DLD1 (cell line): ENCODE measurements around the gene ECEL1.
"Not testable (repeated sequence)": the region's sequence is repeated elsewhere in the genome, so short reads cannot be mapped to it uniquely, and the experiment has no call there.

Experiments used
- in situ Hi-C: cut with HindIII; loops from 2 replicates; pipeline ENCODE4 v1.10.0; 2017; ENCODE audit warnings: low sequenced_read_pairs

The ECEL1 gene, protein sequence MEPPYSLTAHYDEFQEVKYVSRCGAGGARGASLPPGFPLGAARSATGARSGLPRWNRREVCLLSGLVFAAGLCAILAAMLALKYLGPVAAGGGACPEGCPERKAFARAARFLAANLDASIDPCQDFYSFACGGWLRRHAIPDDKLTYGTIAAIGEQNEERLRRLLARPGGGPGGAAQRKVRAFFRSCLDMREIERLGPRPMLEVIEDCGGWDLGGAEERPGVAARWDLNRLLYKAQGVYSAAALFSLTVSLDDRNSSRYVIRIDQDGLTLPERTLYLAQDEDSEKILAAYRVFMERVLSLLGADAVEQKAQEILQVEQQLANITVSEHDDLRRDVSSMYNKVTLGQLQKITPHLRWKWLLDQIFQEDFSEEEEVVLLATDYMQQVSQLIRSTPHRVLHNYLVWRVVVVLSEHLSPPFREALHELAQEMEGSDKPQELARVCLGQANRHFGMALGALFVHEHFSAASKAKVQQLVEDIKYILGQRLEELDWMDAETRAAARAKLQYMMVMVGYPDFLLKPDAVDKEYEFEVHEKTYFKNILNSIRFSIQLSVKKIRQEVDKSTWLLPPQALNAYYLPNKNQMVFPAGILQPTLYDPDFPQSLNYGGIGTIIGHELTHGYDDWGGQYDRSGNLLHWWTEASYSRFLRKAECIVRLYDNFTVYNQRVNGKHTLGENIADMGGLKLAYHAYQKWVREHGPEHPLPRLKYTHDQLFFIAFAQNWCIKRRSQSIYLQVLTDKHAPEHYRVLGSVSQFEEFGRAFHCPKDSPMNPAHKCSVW

DNA sequence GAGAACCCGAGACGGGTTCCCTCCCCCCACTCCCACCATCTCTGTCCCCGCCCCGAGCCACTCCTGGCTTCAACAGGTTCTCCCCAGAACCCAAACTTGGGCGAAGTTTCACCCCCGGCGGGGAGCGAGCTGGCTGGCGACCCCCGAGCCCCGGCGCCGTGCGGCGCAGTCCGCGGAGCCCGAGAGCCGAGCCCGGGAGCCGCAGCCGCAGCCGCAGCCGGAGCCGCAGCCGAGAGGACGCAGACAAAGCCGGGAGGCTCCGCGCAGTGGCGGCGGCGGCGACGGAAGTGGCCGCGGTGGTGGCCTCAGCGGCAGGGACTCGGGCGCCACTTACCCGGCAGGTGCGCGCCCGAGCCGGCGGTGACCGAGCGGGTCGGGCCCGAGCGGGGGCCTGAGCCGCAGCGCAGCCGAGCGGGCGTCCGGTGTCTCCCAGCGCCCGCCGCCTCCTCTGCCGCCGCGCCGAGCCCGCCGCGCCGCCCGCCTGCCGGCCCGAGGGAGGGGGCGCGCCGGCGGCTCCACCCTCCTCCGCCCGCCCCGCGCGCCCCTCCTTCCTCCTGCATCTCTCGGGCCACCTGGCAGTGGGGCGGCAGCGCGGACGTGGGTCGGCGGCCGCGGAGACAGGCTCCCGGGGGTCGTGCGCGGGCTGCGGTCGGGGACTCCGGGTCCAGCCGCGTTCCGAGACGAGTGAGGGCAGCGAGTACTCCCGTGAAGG lies at the start of gene ECEL1:
TSS of gene ECEL1 (minus strand) at position 450 of the 712 bp plus-strand sequence. CDS start 1,181 bp downstream, outside the sequence.
- in situ Hi-C loops, result no loop called here

DNA sequence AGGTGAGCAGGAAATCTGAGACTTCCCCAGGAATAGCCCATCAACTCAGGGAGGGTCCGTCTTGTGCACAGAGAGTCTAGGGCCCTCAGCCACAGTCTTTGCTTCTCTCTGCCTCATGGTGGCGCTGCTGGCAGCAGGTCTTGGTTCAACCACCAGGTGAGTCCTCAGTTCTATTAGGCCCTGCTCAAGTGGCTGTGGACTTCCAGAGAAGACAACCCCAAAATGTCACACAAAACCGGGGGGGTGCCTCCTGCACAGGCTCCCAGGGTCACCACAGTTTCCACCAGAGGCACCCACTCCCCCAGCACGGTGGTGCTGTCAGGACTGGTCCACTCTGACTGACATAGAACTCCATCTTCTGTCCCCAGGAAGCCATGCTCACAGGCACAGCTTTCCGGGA lies 49.4 kb upstream of the ECEL1 start:
- in situ Hi-C loops, result no loop called here

DNA sequence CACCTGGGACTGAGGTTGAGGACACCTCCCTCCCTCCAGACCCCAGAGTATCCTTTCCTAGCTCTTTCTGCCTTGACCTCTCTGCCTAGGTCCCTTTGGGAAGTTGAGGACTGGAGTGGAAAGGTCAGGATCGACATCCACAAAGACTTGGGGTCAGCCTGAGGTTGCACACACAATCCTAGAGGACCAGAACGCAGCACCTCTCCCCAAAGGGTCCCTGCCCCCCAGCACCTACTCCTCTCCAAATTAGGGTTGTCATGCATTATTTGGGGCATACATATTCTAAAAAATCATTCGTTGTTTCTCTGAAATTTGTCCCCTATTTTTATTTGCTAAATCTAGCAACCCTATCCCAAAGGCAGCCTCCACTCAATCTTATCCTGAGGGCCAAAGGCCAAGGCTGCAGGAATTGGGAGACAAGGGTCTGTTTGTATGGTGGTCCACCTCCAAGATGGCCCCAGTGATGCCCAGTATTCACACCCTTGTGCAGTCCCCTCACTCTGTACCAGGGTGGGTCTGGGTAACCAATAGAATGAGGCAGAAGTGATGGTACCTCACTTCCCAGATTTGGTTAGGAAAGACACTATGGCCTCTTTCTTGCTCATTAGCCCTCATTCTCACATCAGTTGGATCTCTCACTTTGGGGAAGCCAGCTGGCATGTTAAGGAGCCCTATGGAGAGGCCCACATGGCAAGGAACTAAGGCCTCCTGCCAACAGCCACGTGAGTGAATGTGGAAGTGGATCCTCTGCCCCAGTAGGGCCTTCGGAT lies 48.3 kb upstream of the ECEL1 start:
- in situ Hi-C loops, result no loop called here

DNA sequence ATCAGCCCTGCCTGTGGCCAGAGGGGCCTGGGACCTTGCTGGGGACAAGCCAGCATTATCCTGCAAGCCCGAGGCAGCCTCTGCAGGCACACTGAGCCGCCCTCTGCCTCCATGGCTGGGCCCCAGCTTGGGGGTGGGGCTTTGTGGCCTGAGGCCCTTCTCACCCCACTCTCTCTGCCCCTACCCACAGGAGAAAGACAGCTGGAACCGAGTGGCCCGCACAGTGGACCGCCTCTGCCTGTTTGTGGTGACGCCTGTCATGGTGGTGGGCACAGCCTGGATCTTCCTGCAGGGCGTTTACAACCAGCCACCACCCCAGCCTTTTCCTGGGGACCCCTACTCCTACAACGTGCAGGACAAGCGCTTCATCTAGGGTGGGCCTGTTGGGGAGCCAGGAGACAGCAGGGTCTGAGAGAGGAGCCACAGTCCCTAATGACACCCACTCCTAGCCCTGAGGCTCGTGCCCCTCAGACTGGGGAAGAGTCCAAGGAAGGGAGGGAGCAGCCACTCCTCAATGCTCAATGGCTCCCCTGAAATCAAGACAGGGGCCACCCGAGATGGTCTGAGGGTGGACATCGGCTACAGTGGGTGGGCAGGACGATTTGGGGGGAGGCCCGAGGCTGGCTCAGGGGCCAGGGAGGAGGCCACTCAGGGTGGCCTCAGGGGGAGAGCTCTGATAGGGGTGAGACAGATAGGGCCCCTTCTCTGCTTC lies 47.5 kb upstream of the ECEL1 start:
- in situ Hi-C loops, result no loop called here

DNA sequence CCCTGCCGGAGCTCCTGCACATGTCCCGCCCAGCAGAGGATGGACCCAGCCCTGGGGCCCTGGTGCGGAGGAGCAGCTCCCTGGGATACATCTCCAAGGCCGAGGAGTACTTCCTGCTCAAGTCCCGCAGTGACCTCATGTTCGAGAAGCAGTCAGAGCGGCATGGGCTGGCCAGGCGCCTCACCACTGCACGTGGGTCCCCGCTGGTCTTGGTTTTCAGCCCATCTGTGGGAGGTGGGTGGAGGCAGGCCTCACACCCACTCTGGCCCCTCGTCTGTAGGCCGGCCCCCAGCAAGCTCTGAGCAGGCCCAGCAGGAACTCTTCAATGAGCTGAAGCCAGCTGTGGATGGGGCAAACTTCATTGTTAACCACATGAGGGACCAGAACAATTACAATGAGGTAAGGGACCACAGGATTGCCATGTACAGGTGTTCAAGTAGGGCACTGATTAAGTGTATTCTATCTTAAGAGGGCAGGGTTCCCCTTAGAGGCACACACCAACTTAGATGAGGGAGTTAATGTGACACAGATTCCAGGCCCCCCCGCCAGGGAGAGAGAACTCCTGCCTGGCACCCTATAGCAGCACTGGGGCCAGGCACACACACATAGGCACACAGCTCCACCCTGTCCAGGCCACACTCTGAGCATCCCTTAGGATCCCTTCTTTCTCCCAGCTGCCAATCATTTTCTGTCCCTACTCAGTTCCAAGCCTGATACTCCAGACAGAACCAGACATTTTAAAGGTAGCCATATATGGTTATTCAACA lies 46.5 kb upstream of the ECEL1 start:
- in situ Hi-C loops, result no loop called here

DNA sequence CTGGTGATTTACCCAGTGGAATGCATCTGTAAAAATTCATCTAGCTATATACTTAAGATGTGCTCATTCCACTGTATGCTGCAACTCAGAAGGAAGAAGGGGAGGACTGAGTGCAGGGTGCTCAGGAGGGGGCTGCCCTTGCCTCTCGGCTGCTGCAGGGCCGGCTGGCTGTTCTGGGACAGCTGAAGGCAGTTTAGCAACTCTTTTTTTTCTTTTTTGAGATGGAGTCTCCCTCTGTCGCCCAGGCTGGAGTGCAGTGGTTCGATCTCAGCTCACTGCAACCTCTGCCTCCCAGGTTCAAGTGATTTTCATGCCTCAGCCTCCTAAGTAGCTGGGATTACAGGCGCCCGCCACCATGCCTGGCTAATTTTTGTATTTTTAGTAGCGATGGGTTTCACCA lies 45.2 kb upstream of the ECEL1 start:
- in situ Hi-C loops, result not testable (repeated sequence)

DNA sequence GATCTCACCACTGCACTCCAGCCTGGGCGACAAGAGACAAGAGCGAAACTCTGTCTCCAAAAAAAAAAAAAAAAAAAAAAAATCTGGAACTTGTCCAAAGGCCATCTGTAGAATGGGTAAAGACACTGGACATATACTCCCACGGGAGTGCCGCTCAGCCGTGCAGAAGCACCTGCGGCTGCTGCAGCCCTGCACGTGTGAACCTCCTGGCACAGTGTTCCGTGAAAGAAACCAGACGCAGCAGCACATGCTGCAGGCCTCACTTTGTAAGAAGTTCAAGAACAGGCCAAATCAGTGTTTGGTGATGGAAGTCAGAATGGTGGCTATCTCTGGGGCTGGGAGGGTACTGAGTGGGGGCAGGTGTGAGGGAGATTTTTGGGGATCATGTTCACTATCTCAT lies 44.8 kb upstream of the ECEL1 start:
- in situ Hi-C loops, result no loop called here

DNA sequence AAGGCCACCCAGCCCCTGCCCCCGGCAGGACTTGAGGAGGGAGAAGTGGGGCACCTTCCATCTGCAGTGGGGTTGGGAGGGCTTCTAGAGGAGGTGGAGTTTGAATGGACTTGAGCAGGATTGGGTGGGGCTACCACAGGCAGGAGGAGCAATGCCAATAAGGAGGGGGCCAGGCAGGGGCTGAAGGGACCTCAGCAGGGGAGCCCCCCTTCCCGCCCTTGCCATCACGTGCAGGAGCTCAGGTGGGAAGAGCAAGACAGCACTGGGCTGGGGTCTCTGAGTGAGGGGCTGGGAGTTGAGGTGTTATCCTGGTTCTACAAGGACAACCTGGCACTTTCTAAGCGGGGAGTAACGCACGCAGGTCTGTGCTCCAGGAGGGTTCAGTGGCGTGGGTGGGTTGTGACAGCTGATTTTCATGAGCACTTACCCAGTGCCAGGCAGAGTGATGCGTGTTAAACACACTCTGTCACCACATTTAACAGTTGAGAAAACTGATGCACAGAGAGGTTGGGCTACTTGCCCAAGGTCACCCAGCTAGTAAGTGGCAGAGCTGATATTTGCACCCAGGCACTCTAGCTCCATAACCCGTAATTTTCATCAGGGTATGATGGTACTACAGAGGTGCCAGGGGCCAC lies 43.1 kb upstream of the ECEL1 start:
- in situ Hi-C loops, result no loop called here

DNA sequence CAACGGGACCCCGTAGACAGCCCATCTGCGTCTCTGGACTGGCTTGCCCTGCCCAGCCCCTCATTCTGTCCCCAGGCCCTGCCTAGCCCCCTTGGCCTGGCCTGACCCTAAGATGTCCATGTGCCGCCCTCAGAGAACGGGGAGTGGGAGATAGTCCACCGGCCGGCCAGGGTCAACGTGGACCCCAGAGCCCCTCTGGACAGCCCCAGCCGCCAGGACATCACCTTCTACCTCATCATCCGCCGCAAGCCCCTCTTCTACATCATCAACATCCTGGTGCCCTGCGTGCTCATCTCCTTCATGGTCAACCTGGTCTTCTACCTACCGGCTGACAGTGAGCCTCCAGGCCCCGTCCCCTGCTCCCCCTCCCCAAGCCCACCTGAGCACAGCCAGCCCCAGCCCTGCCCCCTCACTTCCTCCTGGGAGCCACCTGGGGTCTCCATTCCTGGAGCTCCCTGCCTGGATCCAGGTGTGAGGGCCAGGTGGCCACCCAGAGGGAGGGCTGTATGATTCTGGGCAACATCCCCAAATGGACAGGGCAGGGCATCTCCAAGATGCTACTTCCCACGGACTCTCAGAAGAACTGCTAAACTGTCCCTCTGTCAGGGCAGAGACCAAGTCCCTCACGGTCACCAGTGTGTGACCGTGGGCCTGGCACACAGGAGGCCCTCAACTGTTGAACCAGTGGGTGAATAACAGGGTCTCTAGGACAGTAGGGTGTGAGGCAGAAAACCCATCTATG lies 42.3 kb upstream of the ECEL1 start:
- in situ Hi-C loops, result no loop called here

DNA sequence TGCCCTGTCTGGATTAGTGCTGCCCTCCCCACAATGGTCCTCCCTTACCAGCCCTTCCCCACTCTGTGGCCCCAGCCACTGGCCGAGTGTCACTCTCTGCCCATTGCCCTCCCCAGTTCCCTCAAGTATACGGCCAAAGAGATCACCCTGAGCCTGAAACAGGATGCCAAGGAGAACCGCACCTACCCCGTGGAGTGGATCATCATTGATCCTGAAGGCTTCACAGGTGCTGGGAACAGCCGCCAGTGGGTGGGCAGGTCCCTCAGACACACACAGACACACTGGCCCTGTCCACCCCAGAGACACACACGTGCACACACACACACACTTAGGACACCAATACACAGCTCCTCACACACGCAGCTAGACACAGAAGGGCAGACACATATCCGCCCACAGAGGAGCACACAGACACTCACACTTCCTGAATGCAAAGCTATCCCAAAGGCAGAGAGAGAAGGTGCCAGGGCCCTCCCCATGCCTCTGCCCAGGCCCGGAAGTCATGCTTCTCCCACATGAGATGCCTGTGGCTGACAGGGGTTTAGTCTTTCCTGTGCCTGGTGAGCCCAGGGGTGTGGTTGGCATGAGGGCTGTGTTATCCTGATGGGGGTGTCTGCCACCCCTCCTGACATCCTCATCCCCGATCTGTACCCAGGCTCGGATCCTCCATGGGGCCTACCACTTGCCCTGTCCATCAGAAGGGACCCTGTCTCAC lies 41.3 kb upstream of the ECEL1 start:
- in situ Hi-C loops, result no loop called here

DNA sequence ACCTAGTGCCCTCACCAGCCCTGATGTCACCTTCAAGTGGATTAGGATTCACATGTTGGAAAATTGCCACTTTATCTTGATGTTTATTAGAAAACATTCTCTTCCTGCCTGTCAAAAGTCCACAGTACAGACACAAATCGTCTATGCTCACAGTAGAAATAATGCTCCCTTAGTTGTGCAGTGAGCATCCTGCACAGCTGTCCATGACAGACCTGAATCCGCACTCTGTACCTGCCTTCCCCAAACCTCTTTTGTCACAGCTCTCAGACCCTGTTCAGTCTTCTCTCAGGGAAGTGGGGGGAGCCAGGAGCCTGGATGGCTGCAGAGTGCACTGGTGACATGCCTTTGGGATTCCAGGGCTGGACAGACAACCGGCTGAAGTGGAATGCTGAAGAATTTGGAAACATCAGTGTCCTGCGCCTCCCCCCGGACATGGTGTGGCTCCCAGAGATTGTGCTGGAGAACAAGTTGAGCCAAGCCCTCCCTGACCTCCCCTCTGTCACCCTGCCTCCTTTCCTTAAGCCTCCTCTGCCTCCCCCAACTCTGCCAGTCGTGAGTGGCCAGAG lies 40.4 kb upstream of the ECEL1 start:
- in situ Hi-C loops, result no loop called here

DNA sequence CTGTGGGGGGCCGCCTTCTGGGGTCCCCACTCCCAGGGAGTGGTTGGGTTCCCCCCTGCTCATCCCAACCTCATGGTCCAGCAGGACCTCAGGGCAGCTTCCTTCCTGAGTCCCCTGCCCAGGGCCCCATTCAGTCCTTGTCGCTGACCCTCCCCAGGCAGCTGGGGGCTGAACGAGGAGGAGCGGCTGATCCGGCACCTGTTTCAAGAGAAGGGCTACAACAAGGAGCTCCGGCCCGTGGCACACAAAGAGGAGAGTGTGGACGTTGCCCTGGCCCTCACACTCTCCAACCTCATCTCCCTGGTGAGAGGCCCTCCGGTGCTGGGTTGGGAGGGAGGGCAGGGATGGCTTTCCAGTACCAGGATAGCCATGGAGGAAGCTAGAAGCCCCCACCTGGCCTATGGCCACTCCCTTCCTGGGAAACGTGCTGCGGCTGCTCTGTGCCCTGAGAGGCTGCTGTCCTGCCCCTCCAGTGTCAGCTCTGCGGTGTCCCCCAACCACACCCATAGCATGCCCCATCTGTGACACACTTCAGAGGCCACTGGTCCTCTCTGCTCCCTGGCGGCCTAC lies 38.8 kb upstream of the ECEL1 start:
- in situ Hi-C loops, result no loop called here

DNA sequence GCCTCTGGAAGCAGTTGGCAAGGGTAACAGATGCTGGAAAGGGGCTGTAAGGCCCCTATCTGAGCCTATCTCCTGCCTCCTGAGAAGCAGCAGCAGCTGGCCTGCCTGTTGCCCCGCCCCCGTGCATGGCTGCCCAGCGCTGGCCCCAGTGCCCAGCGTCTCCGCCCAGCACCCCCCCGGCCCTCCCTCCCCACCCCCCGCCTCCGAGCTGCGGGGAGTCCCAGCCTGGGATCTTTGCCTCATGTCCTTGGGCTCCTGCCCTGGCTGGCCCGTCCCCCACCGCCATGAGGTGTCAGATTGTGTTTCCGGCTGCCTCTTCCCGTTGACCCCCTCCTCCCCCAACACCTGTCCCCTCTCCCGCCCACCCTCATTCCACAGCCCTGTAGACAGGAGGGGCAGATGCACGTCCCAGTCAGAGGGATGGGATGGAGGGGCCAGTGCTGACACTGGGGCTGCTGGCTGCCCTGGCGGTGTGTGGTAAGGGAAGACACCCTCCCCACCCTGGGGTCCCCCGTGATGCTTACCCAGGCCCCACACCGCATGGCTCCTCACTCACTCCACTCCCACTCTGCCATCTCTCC lies 38.2 kb upstream of the ECEL1 start, which contains the start of gene CHRND:
TSS of gene CHRND (plus strand) at position 370 of the 581 bp plus-strand sequence. CDS start at position 426, 56 bp downstream.
- in situ Hi-C loops, result no loop called here

DNA sequence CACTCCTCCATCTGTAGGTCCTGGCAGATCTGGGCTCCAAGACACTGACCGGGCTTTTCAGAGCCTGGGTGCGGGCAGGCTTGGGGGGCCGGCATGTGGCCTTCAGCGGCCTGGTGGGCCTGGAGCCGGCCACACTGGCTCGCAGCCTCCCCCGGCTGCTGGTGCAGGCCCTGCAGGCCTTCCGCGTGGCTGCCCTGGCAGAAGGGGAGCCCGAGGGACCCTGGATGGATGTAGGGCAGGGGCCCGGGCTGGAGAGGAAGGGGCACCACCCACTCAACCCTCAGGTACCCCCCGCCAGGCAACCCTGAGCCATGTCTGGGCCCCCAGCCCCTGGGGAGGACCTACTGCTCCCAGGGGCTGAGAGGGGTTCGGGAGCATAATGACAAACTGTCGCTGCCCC lies 37.6 kb upstream of the ECEL1 start:
- in situ Hi-C loops, result no loop called here

DNA sequence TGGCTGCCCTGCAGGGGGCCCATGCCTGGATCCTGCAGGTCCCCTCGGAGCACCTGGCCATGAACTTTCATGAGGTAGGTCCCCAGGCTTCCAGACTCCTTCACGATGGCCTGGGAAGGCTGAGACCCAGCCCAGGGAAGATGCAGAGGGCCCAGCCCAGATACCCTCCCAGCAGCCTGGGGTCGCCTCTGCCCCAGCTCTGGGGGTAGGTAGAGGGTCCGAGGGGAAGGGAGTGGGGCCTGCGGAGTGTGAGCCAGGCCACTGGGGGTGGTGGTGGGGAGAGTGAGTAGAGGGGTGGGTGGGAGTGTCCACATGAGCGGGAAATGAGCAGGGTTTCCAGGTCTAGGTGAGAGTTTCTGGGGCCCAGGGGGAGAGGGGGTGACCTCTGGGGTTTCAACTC lies 37.1 kb upstream of the ECEL1 start:
- in situ Hi-C loops, result no loop called here
